Stimulated activated CD8-positive, alpha-beta memory T cell treated with anti-CD3 and anti-CD28 coated beads, Interleukin-12 subunit alpha, Interleukin-12 subunit beta, amount 100 ng/mL, for 24 hours (primary cell): ENCODE data around the gene ZDHHC8.

Experiments used
- DNase-seq: peaks from one replicate; pipeline ENCODE4 v3.0.0-alpha.2; 2020; ENCODE audit errors: extremely low read depth

The ZDHHC8 gene

GRCh38 chr22:20096574-20097420 lies 34.8 kb upstream of the ZDHHC8 start:
- DNase-seq = no peak

GRCh38 chr22:20099099-20099711 lies 32.4 kb upstream of the ZDHHC8 start:
- DNase-seq = no peak

DNA sequence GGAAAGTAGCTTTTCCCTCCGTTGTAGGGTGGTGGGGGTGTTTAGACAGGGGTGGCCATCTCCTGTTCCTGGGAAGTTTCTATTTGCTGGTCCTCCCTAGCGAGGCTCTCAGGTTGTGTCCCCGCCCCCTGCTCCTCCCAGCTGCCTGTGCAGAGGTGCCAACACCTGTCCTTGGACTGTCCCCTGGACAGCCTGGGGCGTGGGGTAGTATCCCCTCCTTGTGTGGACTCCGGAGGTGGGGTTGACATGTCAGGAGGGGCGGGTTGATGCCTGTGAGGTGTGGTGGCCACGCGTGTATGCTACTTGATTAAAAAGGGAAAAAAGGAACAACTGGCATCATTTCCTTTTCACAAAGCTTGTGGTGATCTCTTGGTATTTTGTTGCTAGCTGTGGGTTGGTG lies 30.0 kb upstream of the ZDHHC8 start:
- no peak for DNase-seq

- no peak for DNase-seq
These were observed 29.3 kb upstream of the ZDHHC8 start for GRCh38 chr22:20102203-20102780.

- DNase-seq = no peak
These were observed 26.0 kb upstream of the ZDHHC8 start for GRCh38 chr22:20105456-20106204.

DNA sequence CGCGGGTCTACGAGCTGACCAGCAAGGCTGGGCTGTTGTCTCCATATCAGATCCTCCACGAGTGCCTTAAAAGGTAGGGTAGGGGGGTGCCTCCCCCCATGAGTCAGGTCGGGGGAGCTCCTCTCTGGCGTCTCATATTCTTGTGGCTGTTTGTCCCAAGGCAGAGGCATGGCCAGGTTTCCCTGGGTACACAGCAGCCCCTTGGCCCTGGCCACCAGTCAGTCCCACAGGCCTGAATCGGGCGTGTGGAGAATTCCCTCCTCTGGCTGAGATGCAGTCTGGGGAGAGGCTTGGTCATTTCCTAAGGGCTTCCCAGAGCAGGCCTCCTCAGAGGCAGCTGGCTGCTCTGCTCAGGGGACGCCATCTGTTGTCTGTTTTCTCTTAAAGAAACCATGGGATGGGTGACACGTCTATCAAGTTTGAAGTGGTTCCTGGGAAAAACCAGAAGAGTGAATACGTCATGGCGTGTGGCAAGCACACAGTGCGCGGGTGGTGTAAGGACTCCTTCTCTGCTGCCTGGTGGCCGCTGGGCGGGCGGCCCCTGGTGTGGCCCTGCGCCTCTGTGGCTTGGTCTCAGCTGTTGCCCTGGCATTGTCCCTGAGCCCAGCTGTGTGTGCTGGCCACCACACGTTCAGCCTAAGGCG lies 25.3 kb upstream of the ZDHHC8 start:
- DNase-seq = no peak

DNA sequence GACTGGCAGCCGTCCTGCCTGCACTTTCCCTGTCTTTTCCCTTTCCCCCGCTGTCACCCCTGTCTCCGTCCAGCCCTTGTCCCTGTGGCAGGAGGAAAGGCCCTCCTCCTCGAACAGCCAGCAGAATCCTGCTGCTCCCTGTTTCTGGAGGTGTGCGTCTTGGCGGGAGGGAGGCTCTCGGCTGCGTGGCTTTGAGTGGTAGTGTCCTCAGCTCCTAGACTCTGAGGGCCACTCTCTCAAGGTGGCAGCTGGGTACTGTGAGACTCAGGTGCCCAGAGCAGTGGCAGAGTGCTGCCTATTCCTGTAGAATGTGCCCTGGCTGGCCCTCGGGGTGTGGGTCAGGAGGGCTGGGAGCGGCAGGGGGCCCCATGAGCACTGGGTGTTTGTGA lies 24.8 kb upstream of the ZDHHC8 start:
- no peak for DNase-seq

DNA sequence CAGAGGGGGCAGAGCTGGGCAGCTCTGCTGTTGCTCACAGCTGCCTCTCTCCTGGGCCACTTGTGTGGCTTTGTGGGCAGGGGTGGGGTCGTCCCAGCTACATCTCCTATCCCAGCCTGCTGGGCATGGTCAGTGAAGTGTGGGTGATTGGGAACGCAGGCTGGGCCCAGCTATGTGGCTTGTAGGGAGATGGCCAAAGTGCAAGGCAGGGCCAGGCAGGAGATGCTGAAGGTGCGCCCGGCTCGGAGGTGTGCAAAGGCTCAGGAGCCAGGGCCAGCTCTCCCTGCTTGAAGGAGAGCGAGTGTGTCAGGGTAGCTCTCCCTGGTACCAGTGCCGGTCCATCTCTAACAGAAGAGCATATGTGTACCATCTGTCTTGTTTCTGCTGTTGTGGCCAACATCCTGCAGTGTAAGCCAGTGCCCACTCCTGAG lies 24.1 kb upstream of the ZDHHC8 start:
- DNase-seq = no peak

DNA sequence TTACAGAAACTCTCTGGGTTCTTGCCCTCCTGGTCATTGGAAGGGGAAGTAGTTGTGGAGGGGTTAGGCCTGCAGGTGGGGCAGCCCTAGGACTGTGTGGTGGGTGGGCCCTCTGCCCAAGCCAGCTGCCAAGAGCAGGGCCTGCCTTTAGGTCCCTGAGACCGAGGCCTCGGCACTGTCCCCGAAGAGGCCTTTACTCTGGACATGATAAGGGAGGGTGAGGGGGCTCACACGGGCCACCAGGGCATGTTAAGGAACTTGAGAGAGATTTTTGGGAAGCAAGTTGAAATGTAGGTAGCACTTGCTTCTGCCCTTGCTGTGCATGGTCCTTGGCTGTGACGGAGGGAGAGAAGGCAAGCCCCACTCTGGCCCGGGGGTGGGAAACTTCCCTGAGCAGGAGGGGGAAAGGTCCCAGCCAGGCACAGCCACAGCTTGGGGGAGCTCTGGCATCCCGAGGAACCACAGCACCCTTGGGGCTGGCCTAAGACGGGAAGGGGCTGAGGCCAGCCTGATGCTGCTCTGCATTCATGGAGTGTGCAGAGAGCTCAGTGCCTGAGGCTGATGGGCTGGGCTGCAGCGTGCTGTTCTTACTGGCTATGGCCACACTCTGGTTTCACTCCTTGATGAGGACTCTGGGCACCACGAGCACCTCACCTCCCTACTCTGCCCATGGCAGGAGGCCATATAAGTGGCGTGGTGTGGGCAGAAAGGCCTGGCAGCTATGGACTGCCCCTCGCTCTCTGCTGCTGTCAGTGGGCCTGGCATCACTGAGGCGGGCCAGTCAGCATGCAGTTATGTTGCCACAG lies 23.4 kb upstream of the ZDHHC8 start:
- no peak for DNase-seq

- DNase-seq = no peak
These were observed 22.8 kb upstream of the ZDHHC8 start for GRCh38 chr22:20108757-20109230.

- DNase-seq = no peak
These were observed 21.9 kb upstream of the ZDHHC8 start for GRCh38 chr22:20109411-20110358.

- no peak for DNase-seq
These were observed 21.1 kb upstream of the ZDHHC8 start for GRCh38 chr22:20110359-20110985.

- DNase-seq = no peak
These were observed 20.4 kb upstream of the ZDHHC8 start for GRCh38 chr22:20111045-20111688.

GRCh38 chr22:20111689-20112622 lies 19.6 kb upstream of the ZDHHC8 start:
- DNase-seq = no peak

- DNase-seq = no peak
These were observed 18.7 kb upstream of the ZDHHC8 start for GRCh38 chr22:20112623-20113511.

- no peak for DNase-seq
These were observed 17.9 kb upstream of the ZDHHC8 start for GRCh38 chr22:20113551-20114310.
